SK-N-SH (cell line): ENCODE measurements around the gene CELF4.

Source experiments
- CTCF ChIP-seq: fragments of 200-600 bp; sonication (generic); IDR thresholded peaks from 2 replicates; pipeline ENCODE4 v1.6.1; 2017; ENCODE audit warnings: antibody characterized with exemption, mild to moderate bottlenecking, moderate library complexity
- EP300 ChIP-seq, 2 experiments: IDR thresholded peaks; 2 replicates each; pipeline versions ENCODE4 v1.4.0 to v1.6.1; 2012; ENCODE audit warnings: borderline replicate concordance in 1 of 2, low read depth in 1 of 2, low read length in 1 of 2
- MAX ChIP-seq: IDR thresholded peaks from 2 replicates; pipeline ENCODE4 v1.4.0; 2012; ENCODE audit warnings: low read depth
- NRF1 ChIP-seq: IDR thresholded peaks from 2 replicates; pipeline ENCODE4 v1.6.1; 2012; ENCODE audit warnings: low read depth, mild to moderate bottlenecking, low read length
- POLR2AphosphoS5 ChIP-seq: IDR thresholded peaks from 2 replicates; pipeline ENCODE4 v1.6.1; 2012; ENCODE audit warnings: low read depth, low read length
- RCOR1 ChIP-seq: fragments of 150-350 bp; IDR thresholded peaks from 2 replicates; pipeline ENCODE4 v1.6.1; 2017; ENCODE audit warnings: antibody characterized with exemption, low read length
- RFX5 ChIP-seq: IDR thresholded peaks from 2 replicates; pipeline ENCODE4 v1.6.1; 2012; ENCODE audit warnings: mild to moderate bottlenecking, improper control_type of control experiment, low read length
- RXRA ChIP-seq: IDR thresholded peaks from 2 replicates; pipeline ENCODE4 v1.4.0; 2012; ENCODE audit warnings: low read depth, mild to moderate bottlenecking, borderline replicate concordance
- SIN3A ChIP-seq: IDR thresholded peaks from 2 replicates; pipeline ENCODE4 v1.6.1; 2012; ENCODE audit warnings: low read depth, mild to moderate bottlenecking, low read length, moderate library complexity, borderline replicate concordance
- TAF1 ChIP-seq: IDR thresholded peaks from 2 replicates; pipeline ENCODE4 v1.6.1; 2012; ENCODE audit warnings: low read depth, mild to moderate bottlenecking, low read length, moderate library complexity, borderline replicate concordance
- TCF12 ChIP-seq: IDR thresholded peaks from 2 replicates; pipeline ENCODE4 v1.4.0; 2012
- TF ChIP-seq, protein P1 (sequence below): IDR thresholded peaks from 2 replicates; pipeline ENCODE4 v1.6.1; 2012; ENCODE audit warnings: mild to moderate bottlenecking, low read depth, low read length, moderate library complexity
- TF ChIP-seq, protein P2 (sequence below): IDR thresholded peaks from 2 replicates; pipeline ENCODE4 v1.4.0; 2012; ENCODE audit warnings: low read depth, borderline replicate concordance

DNA sequence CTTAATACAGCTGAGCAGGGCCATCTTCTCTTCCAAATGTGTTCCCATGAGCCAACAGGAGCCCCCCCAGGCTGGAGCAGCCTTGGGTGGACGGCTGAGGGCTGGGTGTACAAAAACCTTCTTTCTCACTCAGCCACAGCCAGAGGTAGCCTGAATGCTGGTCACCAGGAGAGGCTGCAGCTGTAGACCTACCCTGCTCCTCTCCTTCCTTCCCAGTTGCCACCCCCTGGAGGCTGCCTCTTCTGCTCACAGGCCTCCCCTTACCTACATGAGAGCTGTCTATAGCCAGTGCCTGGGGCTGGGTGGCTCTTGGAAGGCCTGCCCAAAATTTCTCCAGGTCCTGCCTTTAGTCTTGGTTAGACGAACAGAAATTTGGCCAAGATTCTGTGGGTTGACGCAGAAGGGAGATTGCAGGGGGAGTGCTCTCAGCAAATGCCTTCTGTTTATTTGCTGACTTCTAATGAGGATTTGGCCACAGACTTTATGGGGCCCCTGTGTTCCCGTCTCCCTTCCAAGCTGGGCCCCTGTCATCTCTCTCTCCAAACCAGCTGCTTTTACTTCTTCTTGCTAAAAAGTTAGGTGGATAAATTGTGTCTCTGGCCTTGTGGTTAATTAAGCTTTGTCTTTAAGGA, 18.3 kb downstream of the CELF4 start:
- TF ChIP-seq CTCF = no peak
- TF ChIP-seq, protein P1, sequence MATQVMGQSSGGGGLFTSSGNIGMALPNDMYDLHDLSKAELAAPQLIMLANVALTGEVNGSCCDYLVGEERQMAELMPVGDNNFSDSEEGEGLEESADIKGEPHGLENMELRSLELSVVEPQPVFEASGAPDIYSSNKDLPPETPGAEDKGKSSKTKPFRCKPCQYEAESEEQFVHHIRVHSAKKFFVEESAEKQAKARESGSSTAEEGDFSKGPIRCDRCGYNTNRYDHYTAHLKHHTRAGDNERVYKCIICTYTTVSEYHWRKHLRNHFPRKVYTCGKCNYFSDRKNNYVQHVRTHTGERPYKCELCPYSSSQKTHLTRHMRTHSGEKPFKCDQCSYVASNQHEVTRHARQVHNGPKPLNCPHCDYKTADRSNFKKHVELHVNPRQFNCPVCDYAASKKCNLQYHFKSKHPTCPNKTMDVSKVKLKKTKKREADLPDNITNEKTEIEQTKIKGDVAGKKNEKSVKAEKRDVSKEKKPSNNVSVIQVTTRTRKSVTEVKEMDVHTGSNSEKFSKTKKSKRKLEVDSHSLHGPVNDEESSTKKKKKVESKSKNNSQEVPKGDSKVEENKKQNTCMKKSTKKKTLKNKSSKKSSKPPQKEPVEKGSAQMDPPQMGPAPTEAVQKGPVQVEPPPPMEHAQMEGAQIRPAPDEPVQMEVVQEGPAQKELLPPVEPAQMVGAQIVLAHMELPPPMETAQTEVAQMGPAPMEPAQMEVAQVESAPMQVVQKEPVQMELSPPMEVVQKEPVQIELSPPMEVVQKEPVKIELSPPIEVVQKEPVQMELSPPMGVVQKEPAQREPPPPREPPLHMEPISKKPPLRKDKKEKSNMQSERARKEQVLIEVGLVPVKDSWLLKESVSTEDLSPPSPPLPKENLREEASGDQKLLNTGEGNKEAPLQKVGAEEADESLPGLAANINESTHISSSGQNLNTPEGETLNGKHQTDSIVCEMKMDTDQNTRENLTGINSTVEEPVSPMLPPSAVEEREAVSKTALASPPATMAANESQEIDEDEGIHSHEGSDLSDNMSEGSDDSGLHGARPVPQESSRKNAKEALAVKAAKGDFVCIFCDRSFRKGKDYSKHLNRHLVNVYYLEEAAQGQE = no peak
- no peak for TF ChIP-seq TCF12
- no peak for TF ChIP-seq POLR2AphosphoS5
- no peak for TF ChIP-seq RCOR1
- TF ChIP-seq RXRA = no peak
- TF ChIP-seq MAX = no peak
- no peak for TF ChIP-seq EP300 (IDR thresholded peaks at IDR 0.05; ENCODE audit: borderline replicate concordance in 1 of 2, low read depth in 1 of 2, low read length in 1 of 2)
- no peak for TF ChIP-seq SIN3A
- TF ChIP-seq TAF1 = no peak
- TF ChIP-seq, protein P2, sequence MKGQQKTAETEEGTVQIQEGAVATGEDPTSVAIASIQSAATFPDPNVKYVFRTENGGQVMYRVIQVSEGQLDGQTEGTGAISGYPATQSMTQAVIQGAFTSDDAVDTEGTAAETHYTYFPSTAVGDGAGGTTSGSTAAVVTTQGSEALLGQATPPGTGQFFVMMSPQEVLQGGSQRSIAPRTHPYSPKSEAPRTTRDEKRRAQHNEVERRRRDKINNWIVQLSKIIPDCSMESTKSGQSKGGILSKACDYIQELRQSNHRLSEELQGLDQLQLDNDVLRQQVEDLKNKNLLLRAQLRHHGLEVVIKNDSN = no peak
- TF ChIP-seq NRF1 = no peak
- TF ChIP-seq RFX5 = no peak
